NCI-H69 (cell line): ENCODE data around the gene AGRN.
"Not testable (repeated sequence)": the region's sequence is repeated elsewhere in the genome, so short reads cannot be mapped to it uniquely, and the experiment has no call there.

Experiments used
- DNase-seq: peaks from one replicate; lab custom pipeline; 2025; lab: John Stamatoyannopoulos, UW

Gene AGRN

DNA sequence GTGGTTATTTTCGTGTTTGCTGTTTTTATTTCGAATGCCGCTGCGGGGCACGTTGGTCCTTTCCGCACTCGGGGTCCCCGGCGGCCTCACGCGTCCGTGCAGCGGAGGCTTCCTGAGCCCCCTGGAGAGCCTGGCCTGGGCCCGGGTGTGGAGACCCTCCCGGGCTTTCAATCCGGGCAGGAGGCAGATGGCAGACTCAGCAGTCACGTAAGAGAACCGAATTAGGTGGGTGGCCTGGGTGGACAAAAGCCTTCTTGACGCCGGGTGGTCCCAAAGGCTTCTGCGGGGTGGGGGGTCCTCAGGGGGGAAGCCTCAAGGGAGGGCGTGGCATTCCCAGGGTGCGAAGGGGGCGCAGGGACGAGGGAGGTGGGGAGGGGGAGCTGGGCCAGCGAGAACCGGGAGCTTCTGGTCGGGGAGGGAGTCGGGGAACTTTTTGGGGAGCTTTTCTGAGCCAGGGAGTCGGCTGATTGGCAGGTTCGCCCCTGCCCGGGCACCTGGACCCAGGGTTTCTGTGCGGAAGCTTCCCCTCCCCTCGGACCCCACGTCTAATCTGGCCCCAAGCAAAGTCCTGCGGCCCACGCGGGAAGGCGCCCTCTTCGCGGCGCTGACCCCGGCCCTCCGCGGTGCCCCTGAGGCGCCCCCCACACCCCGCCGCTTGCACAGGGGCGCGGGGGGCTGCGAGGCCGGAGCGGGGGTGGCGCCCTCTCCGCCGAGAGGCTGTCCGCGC lies 18.7 kb upstream of the AGRN start:
- peak; percentile 44 for DNase-seq

DNA sequence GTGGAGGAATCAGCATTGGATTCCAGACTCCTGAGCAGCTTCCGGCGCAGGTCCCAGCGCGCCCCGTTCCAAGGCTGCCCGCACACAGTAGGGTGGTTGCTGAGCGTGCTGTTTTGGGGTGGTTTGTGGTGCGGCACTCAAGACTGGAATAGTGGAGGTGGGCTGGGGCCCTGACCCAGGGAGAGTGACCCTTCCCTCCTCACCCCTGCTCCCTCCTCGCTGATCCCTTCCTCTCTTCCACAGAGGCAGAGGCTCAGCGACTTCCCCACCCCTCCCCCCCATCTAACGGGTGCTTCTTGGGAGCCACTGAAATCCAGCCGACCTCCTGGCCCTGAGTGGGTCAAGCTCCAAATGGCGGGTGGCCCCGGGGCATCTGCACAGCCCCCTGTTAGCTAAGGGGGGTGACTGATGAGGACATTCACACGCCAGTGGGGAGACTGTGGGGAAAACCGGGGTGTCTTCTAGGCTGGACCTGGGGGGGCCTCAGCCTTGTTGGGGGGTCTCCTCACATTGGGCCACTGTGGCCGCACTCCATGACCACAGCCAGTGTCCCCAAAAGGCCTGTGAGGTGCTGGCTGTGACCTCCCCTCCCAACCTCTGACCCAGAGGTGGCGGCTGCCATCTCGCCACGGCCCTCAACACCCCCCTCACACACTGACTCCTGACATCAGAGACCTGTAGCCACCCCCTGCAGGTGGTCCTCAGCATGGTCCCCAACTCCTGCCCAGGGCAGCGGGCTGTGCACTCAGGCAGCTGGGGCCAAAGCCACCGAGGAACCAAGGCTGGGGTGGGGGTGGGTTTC lies 16.1 kb upstream of the AGRN start:
- no peak for DNase-seq

DNA sequence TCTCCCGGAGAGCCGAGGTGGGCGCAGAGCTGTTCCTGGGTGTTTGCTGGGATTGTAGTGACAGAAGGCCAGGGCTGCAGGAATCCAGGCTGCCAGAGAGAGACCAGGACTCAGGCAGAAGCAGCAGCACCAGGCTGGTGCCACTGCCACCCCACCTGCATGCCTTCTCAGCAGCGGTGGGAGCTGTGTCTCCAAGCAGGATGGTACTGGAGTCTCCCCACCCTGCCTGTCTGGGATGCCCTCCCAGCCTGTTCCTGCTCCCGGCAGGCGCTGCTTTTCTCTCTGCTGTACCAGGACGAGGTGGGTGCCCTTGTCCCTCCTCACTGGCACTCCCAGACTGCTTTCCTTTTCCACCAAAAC lies 15.5 kb upstream of the AGRN start:
- DNase-seq = no peak

DNA sequence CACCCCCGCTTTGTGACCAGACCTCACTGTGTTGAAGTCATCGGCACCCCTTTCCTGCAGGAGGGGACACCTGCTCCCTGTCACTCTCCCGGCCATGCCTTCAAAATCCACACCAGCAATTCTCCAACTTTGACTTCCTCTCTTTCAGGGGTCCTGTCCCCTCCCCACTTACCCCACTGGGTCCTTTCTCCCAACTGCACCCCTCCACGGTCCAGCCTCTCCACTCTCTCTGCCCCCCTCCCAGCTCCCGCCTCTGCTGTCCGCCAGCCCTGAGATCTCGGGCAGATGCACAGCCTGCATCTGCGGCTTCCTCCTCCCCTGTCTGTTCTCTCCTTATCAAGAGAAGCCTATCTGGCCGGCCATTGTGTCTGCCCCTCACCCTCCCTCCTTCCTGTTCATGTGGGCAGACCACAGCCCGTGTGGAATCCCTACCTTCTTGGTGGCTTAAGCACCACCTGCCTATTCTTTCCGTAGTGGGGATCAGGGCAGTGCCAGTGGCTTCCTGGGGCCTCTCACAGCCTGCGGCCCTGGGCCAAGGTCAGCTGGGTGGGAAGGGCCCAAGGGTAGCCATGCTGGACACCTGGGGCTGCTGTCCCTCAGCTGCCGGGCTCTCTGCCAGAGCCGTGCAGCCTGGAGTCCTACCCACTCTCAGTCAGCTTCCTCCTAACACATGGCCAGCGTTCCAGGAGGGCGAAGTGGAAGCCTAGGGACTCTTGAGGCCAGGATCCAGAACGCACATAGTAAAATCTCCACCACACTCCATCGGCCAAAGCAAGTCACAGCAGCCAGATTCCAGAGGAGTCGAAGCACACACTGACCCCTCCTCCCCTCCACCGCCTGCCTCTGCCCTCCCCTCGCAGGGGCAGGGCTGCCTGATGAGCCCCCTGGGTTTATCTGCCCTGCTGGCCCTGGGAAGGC lies 14.9 kb upstream of the AGRN start:
- peak; percentile 47 for DNase-seq

DNA sequence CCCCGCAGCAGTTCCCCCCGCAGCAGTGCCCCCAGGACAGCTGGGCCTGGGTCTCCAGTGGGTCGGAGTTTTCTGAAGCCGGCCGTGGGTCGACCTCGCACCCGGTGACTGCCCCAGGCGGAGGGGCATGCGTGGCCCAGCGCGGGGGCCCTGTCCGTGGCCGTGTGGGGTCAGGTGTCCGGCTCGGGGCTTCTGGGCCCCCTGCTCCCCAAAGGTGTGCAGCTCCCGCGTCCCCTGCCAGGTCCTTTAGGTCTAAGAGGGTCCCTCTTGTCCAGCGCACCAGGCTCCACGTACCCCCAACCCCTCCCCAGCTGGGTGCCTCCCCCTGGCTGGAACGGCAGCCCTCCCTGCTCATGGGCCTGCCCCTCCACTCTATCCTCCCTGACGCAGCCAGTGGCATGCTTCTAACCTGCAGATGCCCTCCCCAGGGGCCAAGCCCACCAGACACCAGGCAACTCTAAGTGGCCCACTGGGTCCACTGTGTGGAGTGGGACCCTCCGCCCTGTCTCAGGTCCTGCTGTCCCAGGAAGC lies 14.1 kb upstream of the AGRN start:
- DNase-seq = no peak

DNA sequence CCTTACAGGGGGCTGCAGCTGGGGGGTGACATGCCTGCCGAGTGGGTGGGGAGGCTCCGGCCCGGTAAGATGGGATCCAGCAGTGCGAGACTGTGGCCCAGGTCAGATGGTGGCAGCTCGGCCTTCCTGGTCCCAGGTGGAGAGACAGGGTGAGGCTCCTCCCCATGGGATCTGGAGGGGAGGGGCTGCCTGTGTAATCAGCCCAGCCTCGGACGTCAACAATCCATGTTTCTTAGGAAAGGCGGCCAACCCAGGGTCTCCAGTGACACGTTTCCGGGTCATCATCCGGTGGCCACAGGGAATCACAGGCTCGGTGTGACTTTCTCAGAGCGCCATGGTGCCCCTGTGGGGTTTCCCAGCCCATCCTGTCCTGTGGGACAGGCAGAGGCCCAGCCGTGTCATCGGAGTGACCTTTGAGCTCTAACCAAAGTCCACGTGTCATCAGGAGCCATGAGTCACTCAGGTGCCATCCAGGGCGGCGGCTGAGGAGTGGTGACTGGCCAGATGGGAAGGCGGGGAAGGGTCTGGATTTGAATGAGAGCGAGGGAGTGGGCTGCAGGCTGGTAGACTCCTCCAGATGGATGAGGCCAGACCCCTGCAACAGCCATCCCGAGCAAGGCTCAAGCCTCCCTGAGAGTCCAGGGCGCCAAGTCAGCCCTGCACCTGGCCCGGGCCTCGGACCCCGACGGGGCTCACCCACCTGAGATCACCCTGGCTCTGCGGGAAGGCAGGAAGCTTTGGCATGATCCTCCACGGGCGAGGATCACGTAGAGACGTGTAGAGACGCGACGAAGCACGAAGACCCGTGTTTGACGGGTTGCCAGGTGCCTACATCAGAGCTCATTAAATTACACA lies 13.4 kb upstream of the AGRN start:
- DNase-seq = peak; percentile 17

DNA sequence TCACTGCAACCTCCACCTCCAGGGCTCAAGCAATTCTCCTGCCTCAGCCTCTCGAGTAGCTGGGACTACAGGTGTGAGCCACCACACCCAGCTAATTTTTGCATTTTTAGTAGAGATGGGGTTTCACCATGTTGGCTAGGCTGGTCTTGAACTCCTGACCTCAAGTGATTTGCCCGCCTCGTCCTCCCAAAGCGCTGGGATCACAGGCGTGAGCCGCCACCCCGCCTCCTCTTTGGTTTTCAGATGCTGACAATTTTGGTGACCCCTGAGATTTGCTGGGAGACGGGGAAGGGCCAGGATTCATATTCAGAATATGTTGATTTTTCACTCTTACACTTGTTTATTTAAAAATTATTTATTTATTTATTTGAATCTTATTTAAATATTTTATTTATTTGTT lies 9.8 kb upstream of the AGRN start:
- DNase-seq = not testable (repeated sequence)

DNA sequence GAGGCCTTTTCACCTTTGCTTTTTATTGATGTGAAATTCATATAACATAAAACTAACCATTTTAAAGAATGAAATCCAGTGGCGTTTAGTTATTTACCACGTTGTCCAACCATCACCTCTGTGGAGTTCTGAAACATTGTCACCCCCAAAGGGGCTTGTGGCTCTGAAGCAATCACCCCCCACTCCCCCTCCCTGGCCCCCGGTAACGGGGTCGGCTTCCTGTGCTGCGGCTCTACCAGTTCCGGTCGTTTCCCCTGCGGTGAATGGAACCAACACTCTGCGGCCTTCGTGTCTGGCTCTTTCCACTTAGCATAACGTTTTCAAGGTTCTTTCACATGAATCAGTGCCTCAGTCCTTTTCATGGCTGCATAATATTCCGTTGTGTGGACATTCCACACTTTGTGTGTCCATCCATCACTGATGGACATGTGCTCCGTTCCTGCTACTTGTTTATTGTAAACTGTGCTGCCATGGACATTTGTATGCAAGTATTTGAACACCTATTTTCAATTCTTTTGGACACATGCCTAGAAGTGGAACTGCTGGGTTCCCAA lies 8.4 kb upstream of the AGRN start:
- DNase-seq = no peak

DNA sequence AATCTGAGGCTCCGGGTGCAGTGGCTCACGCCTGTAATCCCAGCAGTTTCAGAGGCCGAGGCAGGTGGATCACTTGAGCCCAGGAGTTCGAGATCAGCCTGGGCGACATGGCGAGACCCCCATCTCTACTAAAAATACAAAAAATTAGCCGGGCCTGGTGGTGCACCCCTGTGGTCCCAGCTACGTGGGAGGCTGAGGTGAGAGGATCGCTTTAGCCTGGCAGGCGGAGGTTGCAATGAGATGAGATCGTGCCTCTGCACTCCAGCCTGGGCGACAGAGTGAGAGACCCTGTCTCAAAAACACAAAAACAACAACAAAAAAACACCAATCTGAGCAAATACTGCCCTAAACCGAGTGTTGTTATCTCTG lies 7.2 kb upstream of the AGRN start:
- DNase-seq = not testable (repeated sequence)

DNA sequence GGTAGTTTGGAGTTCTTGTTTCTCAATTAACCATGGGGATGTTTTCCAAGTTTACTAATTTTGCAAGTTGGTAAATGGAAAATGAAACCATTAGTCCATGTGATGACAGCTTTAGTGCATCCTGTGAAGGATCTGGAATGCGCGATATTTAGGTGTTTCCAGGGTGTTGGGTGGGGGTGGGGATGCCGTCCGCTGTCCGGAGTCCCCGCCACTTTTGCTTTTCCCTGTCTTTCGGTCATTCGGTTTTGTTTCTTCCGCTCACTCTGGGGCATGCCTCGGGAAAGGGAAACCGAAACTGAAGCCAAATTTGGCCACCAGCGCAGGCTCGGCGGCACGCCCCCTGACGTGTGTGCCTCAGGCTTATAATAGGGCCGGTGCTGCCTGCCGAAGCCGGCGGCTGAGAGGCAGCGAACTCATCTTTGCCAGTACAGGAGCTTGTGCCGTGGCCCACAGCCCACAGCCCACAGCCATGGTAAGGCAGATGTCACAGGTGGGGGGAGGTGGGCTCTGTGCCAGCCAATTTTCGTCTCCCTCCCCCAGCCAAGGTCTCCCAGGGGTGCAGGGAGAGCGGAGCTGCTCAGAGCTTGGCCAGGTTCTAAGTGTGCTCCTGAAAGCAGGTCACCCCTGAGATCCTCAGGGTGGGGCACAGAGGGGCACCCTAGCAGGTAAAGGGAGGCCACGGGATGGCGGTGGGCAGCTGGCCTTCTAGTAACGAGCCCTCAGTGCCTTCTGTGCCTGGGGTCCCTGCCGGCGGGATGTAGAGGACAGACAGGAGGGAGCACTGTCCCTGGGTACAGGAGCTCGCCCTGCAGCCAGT lies 6.6 kb upstream of the AGRN start, which contains the start of gene ISG15:
Gene ISG15 (plus strand): TSS at position 393 of the 817 bp plus-strand sequence. CDS start 77 bp downstream, at position 470.
- peak; percentile 69 for DNase-seq

DNA sequence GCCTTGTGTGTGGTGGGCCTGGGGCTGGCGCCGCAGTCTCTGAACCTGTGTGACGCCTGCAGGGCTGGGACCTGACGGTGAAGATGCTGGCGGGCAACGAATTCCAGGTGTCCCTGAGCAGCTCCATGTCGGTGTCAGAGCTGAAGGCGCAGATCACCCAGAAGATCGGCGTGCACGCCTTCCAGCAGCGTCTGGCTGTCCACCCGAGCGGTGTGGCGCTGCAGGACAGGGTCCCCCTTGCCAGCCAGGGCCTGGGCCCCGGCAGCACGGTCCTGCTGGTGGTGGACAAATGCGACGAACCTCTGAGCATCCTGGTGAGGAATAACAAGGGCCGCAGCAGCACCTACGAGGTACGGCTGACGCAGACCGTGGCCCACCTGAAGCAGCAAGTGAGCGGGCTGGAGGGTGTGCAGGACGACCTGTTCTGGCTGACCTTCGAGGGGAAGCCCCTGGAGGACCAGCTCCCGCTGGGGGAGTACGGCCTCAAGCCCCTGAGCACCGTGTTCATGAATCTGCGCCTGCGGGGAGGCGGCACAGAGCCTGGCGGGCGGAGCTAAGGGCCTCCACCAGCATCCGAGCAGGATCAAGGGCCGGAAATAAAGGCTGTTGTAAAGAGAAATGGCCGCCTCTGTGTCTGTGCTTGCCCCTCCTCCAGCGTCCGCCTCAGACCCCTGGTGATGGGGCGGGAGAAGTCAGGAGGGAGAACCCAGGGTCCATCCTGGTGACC lies 5.8 kb upstream of the AGRN start:
- DNase-seq = peak; percentile 36

DNA sequence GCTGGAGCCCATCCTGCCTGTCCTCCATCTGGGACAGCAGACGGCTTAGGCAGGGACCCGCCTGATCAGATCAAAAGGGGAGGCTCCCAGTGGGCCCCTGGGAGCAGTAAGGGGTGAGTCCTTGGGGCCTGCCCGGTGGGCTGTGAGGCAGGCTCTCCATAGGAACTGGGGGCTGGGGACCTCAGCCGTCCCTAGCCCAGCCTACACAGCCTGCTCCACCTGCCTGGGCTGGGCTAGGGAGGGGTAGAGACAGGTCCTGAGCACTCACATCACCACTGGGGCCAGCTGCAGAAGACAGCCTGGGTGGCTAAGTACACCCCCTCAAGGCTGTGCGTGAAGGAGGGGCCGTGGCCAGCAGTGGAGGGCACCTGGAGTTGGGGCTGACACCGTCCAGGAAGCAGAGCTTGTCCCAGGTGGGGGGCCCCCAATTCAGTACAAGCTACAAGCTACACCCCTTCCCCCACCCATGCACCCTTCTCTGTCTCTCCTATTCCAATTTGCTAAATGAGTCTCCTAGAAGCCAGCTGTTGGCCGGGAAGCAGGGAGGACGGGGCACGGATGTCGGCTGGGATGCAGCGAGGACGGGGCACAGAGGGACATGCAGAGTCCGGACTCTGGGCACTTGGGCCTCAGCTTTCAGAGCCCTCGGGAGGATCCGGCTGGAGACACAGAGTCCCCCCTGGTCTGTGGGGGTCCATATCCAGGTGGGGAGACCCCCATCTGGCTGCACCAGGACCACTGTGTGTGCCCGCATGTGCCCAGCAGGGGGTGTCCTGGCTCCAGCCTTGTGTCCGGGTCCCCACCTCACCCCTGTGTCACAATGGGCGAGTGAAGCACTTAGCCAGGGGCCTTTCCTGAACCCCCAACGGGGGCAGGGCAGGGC lies 4.9 kb upstream of the AGRN start:
- DNase-seq = no peak

DNA sequence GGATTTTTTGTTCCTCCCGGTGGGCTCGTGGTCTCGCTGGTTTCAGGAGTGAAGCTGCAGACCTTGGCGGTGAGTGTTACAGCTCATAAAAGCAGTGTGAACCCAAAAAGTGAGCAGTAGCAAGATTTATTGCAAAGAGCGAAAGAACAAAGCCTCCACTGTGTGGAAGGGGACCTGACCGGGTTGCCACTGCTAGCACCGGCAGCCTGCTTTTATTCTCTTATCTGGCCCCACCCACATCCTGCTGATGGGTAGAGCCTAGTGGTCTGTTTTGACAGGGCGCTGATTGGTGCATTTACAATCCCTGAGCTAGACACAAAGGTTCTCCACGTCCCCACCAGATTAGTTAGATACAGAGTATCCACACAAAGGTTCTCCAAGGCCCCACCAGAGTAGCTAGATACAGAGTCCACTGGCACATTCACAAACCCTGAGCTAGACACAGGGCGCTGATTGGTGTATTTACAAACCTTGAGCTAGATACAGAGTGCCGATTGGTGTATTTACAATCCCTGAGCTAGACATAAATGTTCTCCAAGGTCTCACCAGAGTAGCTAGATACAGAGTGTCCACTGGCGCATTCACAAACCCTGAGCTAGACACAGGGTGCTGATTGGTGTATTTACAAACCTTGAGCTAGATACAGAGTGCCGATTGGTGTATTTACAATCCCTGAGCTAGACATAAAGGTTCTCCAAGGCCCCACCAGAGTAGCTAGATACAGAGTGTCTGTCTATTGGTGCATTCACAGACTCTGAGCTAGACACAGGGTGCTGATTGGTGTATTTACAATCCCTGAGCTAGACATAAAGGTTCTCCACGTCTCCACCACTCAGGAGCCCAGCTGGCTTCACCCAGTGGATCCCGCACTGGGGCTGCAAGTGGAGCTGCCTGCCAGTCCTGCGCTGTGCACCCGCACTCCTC lies 2.3 kb upstream of the AGRN start:
- not testable (repeated sequence) for DNase-seq

DNA sequence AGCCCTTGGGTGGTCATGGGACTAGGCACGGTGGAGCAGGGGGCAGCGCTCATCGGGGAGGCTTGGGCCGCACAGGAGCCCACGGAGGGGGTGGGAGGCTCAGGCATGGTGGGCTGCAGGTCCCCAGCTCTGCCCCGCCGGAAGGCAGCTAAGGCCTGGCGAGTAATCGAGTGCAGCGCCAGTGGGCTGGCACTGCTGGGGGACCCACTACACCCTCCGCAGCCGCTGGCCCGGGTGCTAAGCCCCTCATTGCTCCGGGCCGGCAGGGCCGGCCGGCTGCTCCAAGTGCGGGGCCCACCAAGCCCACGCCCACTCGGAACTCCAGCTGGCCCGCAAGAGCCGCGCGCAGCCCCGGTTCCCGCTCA lies 1.6 kb upstream of the AGRN start:
- DNase-seq = not testable (repeated sequence)

DNA sequence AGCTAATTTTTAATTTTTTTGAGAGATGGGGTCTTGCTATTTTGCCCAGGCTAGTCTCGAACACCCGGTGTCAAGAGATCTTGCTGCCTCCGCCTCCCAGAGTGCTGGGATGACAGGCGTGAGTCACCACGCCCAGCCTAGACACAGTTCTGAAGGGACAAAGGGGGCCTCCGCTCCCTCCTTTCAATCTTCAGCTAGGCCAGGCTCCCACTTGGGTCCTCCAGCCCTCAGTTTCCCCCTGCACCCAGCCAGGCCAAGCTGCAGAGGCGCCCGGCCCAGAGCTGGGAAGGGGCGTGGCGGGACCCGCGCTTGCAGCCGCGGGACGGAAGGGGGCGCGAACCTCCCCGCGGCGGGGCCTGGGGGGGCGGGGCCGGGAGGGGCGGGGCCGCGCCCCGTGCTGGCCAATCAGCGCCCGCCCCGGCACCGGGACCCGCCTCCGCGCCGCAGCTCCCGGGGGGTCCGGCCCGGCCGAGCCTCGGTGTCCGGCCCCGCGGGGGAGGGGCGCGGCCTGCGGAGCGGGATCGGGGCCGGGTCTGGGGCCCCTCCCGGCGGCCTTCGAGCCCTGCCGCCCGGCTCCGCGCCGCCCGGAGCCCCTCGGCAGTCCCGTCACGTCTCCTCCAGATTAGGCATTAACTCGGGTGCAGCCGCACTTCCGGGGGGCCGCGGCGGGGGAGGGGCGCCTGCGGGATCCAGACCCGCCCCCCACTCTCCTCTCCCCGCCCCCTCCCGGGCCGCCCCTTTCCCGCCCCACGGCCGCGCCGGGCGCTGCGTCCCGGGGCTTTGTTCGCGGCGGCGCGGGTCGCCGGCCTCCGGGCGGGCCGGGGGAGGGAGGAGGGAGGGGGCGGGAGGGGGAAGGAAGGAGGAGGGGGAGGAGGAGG lies 559 bp upstream of the AGRN start:
- DNase-seq = peak; percentile 83

DNA sequence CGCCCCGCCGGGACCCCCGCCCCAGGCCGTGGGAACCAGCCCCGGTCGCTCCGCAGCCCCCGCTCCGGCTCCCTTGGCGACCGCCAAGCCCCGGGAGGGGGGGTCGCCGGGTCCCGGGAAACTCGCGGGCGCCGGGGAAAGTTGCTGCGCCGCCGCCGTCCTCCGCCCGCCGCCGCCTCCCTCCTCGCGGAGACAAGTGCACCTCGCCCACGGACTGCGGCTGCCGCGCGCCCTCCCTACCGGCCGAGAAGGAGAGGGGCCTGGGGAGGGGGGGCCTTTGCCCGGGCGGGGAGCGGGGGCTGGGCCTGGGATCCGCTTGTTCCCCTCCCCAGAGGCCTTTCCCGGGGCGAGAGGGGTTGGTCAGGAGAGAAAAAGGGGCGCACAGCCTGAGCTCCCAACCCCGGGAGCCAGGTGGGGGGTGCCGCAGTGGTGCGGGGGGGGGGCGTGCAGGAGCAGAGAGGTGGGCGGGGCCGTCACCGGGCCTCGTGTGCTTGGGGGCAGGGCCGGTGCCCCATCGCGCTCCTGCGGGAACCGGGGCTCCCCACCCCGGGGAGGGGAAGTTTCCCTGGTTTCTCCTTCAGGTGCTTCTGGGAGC lies 592 bp downstream of the AGRN start:
- peak; percentile 32 for DNase-seq
